ENCODE data around the gene CDK5RAP3. TPM values are rescaled to one million over a fixed set of nuclear protein-coding genes. Genes with fewer than 3 reads are reported as not detected.

Gene CDK5RAP3
- total and polyA plus RNA-seq, 2 of the 13 experiments (the other 11 are each of a cell fraction or from before 2014, with no cell fraction given), result 128 to 154 TPM

- TF ChIP-seq STAT6 (CRISPR knock-in tag; IDR thresholded peaks at IDR 0.05; ENCODE audit: borderline replicate concordance), result no peak
- no peak for TF ChIP-seq STAT5B (CRISPR knock-in tag; IDR thresholded peaks at IDR 0.05)
- no peak for TF ChIP-seq RORA (CRISPR knock-in tag; IDR thresholded peaks at IDR 0.05)
- no peak for TF ChIP-seq ZBTB33 (CRISPR knock-in tag; IDR thresholded peaks at IDR 0.05)
- no peak for TF ChIP-seq ZNF562 (CRISPR knock-in tag; IDR thresholded peaks at IDR 0.05; ENCODE audit: borderline replicate concordance)
- no peak for TF ChIP-seq MEF2D (CRISPR knock-in tag; IDR thresholded peaks at IDR 0.05)
- peak; percentile 34 for TF ChIP-seq ZNF407 (CRISPR knock-in tag; IDR thresholded peaks at IDR 0.05; ENCODE audit: not compliant biosample characterization)
- no peak for TF ChIP-seq TIGD3 (CRISPR knock-in tag; IDR thresholded peaks at IDR 0.05; ENCODE audit: borderline replicate concordance)
- TF ChIP-seq NCOA5 (CRISPR knock-in tag; IDR thresholded peaks at IDR 0.05), result no peak
- peak; percentile 88; the same call in 1 of the 2 replicates for TF ChIP-seq ZNF891 (CRISPR knock-in tag; IDR thresholded peaks at IDR 0.05)
- TF ChIP-seq PTBP1 (IDR thresholded peaks at IDR 0.05; ENCODE audit: low read depth, low read length, poor library complexity, severe bottlenecking), result peak; percentile 37
- TF ChIP-seq BRCA1 (CRISPR knock-in tag; IDR thresholded peaks at IDR 0.05), result no peak
- no peak for TF ChIP-seq ZNF160 (CRISPR knock-in tag; IDR thresholded peaks at IDR 0.05)
- TF ChIP-seq RARA (CRISPR knock-in tag; IDR thresholded peaks at IDR 0.05), result peak; percentile 23; the same call in 1 of the 2 replicates
Measured at GRCh38 chr17:48025040-48025903, 54.4 kb downstream of the CDK5RAP3 start (continued).
